ENCODE data around the gene CUL9.

Gene CUL9

DNA sequence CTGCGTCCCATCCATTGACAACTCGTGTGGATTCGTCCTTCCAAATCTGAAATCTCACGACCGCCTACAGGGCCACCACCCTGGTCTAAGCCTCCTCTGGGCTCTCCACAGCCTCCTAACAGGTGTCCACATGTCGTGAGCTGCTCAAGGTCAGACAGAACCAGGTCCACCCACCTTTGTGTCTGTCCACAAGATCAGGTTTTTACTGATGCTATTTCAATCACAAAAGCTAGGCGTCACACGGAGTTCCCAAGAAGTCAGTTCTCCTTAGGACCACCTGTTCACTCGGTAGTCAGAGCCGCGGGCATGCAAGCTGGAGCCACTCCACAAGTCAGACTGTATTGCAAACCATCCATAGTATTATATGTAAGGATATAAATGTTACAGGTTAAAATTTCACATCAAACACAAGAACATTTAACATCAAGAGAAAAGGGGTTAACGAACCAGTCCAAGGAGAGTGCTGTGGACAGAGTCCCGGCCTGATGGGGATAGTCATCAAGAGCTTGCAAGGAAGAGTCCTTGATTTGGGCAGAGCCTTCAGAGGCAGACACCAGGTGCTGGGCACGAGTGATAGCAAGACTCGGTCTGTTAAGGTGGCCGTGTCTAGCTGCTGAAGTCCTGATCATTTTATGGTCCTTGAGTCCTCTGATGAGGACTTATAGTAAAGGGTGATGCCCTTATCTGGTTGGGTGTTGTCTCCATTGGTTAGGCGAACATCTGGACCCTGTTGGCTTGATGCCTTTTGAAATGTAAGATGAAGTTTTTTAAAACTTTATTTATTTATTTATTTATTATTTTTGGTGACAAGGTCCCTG, 48.0 kb downstream of the CUL9 start:
- no peak for DNase-seq

- DNase-seq, result no peak
These were observed 49.1 kb downstream of the CUL9 start for GRCh38 chr6:43231053-43231452.

DNA sequence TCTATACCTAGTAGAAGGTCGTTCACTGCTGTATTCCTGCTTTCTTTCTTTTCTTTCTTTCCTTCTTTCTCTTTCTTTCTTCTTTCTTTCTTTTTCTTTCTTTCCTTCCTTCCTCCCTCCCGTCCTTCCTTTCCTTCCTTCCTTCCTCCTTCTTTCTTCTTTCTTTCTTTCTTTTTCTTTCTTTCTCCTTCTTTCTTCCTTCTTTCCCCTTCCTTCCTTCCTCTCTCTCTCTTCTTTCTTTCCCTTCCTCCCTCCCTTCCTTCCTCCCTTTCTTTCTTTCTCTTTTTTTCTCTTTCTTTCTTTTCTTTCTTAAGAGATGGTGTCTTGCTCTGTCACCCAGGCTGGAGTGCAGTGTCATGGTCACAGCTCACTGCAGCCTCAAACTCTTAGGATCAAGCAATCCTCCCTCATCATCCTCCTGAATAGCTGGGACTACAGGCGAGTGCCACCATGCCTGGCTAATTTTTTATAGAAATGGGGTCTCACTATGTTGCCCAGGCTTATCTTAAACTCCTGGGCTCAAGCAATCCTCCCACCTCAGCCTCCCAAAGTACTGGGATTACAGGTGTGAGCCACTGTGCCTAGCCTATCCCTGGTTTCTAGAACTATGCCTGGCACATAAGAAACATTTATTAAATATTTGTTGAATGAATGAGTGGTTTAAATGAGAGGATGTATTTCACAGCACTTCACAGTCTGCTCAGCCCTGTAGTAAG, 49.9 kb downstream of the CUL9 start:
- no peak for DNase-seq

- DNase-seq, result no peak
These were observed 53.8 kb downstream of the CUL9 start for GRCh38 chr6:43235841-43236240.

- DNase-seq, result no peak
These were observed 57.1 kb downstream of the CUL9 start for GRCh38 chr6:43239054-43239453.

GRCh38 chr6:43240950-43241349, 59.0 kb downstream of the CUL9 start:
- DNase-seq, result no peak

GRCh38 chr6:43241446-43241845, 59.5 kb downstream of the CUL9 start:
- no peak for DNase-seq

GRCh38 chr6:43242908-43243663, 61.1 kb downstream of the CUL9 start, which contains the start of gene TTBK1:
TSS of gene TTBK1 (plus strand) at chr6:43243481. CDS start at chr6:43246661, 3,180 bp downstream.
- DNase-seq, result peak in 3 of 6 experiments; percentile 9 to 17 (median 15)

- no peak for DNase-seq
These were observed 61.8 kb downstream of the CUL9 start for GRCh38 chr6:43243664-43244321.

GRCh38 chr6:43246301-43247113, 64.5 kb downstream of the CUL9 start:
- DNase-seq, result no peak

DNA sequence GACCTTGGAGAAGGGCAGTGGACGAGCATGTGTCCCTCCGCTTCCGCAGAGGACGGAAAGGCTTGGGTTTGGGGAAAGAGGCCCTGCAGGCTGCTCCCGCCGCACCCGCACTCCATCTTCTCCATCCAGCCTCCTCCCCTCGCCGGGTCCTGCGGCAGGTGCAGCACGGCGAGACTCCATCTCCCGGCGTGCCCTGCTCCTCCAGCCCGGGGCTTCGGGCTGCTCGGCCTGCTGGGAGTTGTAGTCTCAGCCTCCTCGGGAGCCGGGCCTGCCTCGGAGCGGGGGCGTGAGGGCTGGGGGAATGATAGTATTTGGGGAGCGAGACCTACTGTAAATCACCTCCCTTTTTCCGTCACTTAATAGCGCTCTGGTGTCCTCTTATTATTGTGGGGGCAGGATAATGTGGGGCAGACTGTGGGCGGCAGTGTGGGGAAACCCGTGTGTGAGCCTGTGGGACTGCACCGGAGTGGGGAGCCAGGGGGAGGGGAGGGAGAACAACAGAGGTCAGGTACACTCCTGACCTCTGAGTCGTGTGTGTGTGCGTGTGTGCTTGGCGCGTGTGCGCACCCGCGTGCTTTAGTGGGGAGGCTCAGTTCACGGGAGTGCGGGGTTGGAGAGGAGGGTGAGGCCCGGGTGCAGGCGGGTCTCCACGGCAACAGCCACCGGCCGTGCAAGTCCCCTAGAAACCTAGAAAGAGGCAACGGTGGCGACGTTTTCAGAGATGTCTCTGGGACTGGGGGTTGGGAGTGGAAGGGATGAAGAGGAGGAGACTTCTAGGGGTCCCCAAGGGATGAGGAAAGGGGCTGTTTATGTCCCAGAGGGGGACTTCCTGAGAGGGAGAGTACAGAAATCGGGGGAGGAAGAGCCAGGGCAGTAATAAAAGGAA, 65.4 kb downstream of the CUL9 start:
- peak; percentile 60 to 79 (median 68) for DNase-seq

- no peak for DNase-seq
These were observed 66.1 kb downstream of the CUL9 start for GRCh38 chr6:43248101-43248500.

DNA sequence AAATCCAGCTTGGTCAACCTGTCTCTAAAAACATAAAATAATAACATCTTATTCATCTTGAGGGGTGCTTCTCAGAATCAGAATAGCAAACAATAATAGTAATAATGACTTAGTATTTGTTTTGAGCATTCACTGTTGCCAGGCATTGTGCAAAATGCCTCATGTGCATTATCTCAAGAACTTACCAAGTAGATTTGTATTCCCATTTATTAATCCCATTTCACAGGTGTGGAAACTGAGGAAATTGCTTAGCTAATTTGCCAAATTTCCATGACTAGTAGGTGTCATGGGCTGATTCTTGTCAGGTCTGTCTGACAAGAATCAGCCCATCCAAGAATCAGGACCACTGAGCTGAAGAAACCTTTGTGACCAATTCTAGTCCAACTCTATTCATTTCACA, 66.8 kb downstream of the CUL9 start:
- DNase-seq, result no peak

- DNase-seq, result no peak
These were observed 69.0 kb downstream of the CUL9 start for GRCh38 chr6:43250992-43251373.

DNA sequence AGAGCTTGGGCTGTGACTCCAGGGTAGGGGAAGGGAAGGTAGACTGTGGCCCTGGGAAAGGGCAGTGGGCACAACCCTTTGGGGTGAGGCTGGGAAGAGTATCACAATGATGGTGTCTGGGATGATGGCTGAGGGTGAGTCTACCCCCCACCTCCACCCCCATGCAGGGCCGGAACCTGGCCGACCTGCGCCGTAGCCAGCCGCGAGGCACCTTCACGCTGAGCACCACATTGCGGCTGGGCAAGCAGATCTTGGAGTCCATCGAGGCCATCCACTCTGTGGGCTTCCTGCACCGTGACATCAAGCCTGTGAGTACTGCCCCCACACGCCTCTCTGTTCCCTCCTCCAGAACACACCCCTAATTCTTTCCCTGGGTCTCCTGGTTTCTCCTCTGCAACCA, 71.4 kb downstream of the CUL9 start:
- no peak for DNase-seq

DNA sequence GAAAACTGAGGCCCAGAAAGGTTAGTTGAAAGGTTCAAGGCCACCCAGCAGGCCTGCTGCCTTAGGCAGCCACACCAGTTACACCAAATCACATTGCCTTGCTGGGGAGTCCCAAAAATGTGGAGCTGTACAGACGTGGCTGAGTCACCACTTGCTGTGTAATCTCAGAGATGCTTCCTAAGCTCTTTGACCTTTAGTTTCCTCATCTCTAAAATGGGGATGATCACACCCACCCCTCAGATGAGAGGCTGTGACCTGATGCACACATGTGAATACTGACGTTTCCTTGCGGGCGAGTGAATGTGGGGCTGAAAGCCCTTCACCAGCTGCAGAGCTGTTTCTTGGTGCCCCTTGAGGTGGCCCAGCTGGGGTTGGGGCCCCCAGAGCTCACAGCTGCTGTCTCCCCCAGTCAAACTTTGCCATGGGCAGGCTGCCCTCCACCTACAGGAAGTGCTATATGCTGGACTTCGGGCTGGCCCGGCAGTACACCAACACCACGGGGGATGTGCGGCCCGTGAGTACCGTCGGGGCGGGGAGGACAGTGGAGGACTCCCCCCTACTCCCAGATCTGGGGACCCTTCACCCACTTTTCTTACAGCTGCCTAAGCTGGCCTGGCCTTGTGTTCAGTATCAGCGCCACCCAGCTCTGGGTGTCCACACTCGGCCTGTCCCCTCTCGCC, 72.3 kb downstream of the CUL9 start:
- DNase-seq, result no peak

DNA sequence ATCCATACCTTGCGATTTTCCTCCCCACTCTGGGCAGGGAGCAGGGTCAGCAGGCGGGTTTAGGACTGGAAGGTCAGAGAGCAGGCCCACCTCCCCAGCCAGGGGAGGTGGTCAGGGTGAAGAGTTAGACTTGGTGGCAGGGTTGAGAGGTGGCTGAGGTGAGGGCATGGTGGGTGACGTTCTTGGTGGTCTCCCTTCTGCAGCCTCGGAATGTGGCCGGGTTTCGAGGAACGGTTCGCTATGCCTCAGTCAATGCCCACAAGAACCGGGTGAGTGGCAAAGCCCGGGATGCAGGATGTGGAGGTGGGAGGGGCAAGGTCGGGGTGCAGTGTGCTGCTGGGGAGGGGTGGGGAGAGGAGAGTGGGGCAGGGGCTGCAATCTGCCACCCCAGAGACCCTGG, 72.8 kb downstream of the CUL9 start:
- DNase-seq, result no peak

DNA sequence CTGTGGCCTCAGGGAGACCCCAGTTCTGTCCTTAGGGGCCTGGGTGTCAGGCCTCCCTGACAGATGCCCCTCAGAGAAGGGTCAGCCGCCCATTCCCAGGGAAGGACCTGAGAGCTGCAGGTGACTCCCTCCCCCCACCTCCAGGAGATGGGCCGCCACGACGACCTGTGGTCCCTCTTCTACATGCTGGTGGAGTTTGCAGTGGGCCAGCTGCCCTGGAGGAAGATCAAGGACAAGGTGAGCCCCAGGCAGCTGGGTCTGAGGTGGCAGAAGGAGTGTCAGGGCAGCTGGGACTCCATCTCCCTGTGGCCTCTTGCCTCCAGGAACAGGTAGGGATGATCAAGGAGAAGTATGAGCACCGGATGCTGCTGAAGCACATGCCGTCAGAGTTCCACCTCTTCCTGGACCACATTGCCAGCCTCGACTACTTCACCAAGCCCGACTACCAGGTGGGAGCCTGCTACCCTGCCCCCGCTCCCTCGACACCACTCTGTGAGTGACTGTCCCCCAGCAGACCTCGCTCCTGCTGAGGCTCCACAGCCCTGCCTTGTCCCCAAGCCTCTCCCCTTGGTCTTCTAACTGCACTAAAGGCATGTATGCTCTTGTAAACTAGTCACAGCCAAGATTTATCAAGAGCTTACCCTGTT, 73.5 kb downstream of the CUL9 start:
- DNase-seq, result no peak

GRCh38 chr6:43256670-43257366, 74.8 kb downstream of the CUL9 start:
- DNase-seq, result no peak
